Chondrocyte (in vitro differentiated cells): Measurements from ENCODE around the gene TAF5. TPM values are rescaled to one million over a fixed set of nuclear protein-coding genes. Genes with fewer than 3 reads are reported as not detected.

Experiments used
- DNase-seq: peaks from one replicate; pipeline ENCODE4 v3.0.0; 2021; ENCODE audit warnings: mixed read lengths, low spot score
- H3K27ac Mint-ChIP-seq: one replicate; pipeline ENCODE4 v1.8.0; 2021; ENCODE audit warnings: mild to moderate bottlenecking, moderate library complexity, mixed read lengths; ENCODE audit not compliant: unreplicated experiment
- H3K27me3 Mint-ChIP-seq: 2 replicates; pipeline ENCODE4 v1.8.0; 2021; ENCODE audit warnings: low read depth, mixed read lengths
- H3K36me3 Mint-ChIP-seq: 2 replicates; pipeline ENCODE4 v1.8.0; 2021; ENCODE audit warnings: low read depth, mixed read lengths
- H3K4me1 Mint-ChIP-seq: 2 replicates; pipeline ENCODE4 v1.8.0; 2021; ENCODE audit warnings: low read depth, mild to moderate bottlenecking, mixed read lengths
- H3K4me3 Mint-ChIP-seq: one replicate; pipeline ENCODE4 v1.8.0; 2021; ENCODE audit warnings: mild to moderate bottlenecking, moderate library complexity, mixed read lengths; ENCODE audit not compliant: unreplicated experiment
- H3K9me3 Mint-ChIP-seq: 2 replicates; pipeline ENCODE4 v1.8.0; 2021; ENCODE audit warnings: low read depth, mixed read lengths
- long read RNA-seq: library from polyadenylated mRNA; stranded (forward); transcript quantifications from one replicate; pipeline ENCODE4 v2.0.0, GENCODE V29; 2021
- total RNA-seq: library from RNA; stranded (reverse); gene quantifications from 3 replicates; pipeline ENCODE4 v1.2.1, GENCODE V29; 2021
- TF ChIP-seq, protein P1 (sequence below): fragments of 200-600 bp; sonication (generic); IDR thresholded peaks from 2 replicates; pipeline ENCODE4 v1.5.0; 2021; ENCODE audit warnings: antibody characterized with exemption, mild to moderate bottlenecking, moderate library complexity

Gene TAF5
- total RNA-seq: 3.1 to 3.9 TPM (median 3.3 TPM) in 3 replicates
- long read RNA-seq, transcript TAF5-201 (11 exons, 3,268 nt): major isoform, 10 of 11 reads
- long read RNA-seq, partial matches to known transcripts: 0 of 11 reads
- long read RNA-seq, other reads (novel, unspliced or antisense): 1 of 11 reads

DNA sequence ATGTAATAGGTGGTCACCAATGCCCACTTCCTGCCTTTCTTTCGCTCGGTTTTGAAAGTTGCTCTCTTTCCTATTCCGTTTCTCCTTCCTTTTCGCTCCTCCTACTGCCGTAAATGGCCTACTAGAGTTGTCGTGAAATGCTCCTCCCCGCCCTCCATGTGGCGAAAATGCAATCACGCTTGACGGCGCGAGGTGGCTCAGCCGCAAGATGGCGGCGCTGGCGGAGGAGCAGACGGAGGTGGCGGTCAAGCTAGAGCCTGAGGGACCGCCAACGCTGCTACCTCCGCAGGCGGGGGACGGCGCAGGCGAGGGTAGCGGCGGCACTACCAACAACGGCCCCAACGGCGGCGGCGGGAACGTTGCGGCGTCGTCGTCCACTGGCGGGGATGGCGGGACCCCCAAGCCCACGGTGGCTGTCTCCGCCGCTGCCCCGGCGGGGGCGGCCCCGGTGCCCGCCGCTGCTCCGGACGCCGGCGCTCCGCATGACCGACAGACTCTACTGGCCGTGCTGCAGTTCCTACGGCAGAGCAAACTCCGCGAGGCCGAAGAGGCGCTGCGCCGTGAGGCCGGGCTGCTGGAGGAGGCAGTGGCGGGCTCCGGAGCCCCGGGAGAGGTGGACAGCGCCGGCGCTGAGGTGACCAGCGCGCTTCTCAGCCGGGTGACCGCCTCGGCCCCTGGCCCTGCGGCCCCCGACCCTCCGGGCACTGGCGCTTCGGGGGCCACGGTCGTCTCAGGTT is at the start of gene TAF5:
TSS of gene TAF5 (plus strand) at position 195 of the 737 bp plus-strand sequence. CDS start at position 209, 14 bp downstream.
- Mint-ChIP-seq H3K27me3 (no peaks in the 10 kb centered on the region), H3K9me3 (no peaks in the 10 kb centered on the region), H3K36me3 (no peaks in the 10 kb centered on the region), H3K4me3 (peak within 1 kb of the TSS; percentile 76), H3K4me1 (peaks cover 14% of the 10 kb centered on the region), H3K27ac (peak within 1 kb of the TSS; percentile 87)
- DNase-seq: peak; percentile 96
- TF ChIP-seq, protein P1, sequence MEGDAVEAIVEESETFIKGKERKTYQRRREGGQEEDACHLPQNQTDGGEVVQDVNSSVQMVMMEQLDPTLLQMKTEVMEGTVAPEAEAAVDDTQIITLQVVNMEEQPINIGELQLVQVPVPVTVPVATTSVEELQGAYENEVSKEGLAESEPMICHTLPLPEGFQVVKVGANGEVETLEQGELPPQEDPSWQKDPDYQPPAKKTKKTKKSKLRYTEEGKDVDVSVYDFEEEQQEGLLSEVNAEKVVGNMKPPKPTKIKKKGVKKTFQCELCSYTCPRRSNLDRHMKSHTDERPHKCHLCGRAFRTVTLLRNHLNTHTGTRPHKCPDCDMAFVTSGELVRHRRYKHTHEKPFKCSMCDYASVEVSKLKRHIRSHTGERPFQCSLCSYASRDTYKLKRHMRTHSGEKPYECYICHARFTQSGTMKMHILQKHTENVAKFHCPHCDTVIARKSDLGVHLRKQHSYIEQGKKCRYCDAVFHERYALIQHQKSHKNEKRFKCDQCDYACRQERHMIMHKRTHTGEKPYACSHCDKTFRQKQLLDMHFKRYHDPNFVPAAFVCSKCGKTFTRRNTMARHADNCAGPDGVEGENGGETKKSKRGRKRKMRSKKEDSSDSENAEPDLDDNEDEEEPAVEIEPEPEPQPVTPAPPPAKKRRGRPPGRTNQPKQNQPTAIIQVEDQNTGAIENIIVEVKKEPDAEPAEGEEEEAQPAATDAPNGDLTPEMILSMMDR: peak; percentile 46

DNA sequence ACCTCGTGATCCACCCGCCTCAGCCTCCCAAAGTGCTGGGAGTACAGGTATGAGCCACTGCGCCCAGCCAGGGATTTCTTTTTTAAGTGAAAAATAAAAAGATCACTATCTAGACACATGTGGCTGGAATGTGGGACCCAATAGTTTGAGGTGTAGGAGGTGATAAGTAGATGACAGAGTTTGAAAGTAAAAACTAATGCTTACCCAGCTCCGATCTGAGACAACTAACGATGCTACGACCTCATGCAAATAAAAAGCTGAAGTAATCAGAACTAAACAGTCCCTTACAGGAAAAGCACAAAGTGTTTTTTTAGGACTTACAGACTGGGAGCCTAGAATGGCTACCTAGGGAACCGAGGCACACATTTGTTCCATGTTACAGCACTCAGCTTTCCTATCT is 39.9 kb upstream of the TAF5 start:
- TF ChIP-seq, protein P1: no peak
- DNase-seq: no peak
- H3K9me3 Mint-ChIP-seq: no peaks in the 10 kb centered on the region
- no peaks in the 10 kb centered on the region for H3K27me3 Mint-ChIP-seq
- no peak overlapping the region for H3K4me3 Mint-ChIP-seq
- H3K36me3 Mint-ChIP-seq: peaks cover 11% of the 10 kb centered on the region
- H3K4me1 Mint-ChIP-seq: no peaks in the 10 kb centered on the region
- no peak overlapping the region for H3K27ac Mint-ChIP-seq

DNA sequence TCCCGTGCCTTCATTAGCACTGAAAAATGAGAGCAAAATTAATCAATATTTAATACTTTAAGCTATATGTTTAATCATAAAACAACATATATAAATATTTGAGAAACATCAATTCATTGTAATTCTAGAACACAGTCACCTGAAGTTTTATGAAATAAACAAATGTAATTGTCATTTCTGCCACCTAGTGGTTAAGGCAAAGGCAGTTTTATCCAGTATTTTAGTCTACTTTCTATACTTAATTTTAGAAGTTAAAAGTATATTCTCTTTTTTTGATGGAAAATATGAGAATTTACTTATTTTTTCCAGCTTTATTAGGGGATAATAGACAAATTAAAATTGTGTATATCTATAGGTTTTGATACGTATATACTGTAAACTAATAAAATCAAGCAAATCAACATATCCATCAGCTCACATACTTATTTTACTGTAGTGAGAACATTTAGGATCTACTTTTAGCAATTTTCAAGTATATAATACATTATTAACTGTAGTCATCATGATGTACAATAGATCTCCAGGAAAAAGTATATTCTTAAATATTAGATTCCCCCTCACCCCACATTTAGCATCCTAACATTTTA is 33.7 kb upstream of the TAF5 start:
- Mint-ChIP-seq H3K36me3 (peaks cover 5% of the 10 kb centered on the region), H3K4me3 (no peak overlapping the region), H3K9me3 (no peaks in the 10 kb centered on the region), H3K27ac (no peak overlapping the region), H3K27me3 (no peaks in the 10 kb centered on the region), H3K4me1 (no peaks in the 10 kb centered on the region)
- DNase-seq: no peak
- TF ChIP-seq, protein P1: peak; percentile 94

DNA sequence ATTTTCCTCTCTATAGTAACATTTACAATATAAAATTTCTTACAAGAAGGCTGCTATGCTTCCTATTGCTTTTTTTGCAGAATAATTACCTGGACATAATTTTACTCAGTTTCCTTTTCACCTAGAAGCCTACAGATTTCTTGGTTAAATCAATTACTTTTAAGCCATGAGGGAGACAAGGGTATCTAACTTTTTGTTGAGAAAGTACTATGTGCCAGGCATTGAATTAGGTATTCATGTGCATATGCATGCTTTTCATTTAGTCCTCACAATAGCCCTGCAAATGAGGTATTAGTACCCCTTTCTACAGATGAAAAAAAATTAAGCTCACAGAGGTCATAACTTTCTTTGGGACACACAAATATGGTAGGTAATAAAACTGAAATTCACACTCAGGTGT is 33.2 kb upstream of the TAF5 start:
- TF ChIP-seq, protein P1: no peak
- no peak for DNase-seq
- Mint-ChIP-seq H3K36me3 (peaks cover 5% of the 10 kb centered on the region), H3K27me3 (no peaks in the 10 kb centered on the region), H3K4me3 (no peak overlapping the region), H3K27ac (no peak overlapping the region), H3K4me1 (no peaks in the 10 kb centered on the region), H3K9me3 (no peaks in the 10 kb centered on the region)

DNA sequence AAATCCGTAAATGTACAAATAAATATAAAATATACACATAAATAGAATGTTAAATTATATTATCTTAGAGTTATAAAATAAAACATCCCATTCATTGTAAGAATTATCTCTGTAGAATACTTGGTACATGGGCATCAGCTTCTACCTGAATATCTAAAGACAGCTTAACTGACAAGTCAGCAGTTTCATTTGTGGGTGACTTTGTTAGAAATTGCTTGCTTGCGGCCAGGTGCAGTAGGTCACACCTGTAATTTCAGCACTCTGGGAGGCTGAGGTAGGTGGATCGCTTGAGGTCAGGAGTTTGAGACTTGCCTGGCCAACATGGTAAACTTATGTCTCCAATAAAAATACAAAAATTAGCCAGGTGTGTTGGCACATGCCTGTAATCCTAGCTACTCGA is 31.4 kb upstream of the TAF5 start:
- no peak for DNase-seq
- Mint-ChIP-seq H3K4me3 (no peak overlapping the region), H3K36me3 (peaks cover 3% of the 10 kb centered on the region), H3K9me3 (no peaks in the 10 kb centered on the region), H3K27ac (no peak overlapping the region), H3K27me3 (no peaks in the 10 kb centered on the region), H3K4me1 (no peaks in the 10 kb centered on the region)
- TF ChIP-seq, protein P1: no peak
